ENCODE data around the gene RAB11A.

- TF ChIP-seq CTCF (IDR thresholded peaks at IDR 0.05) (no peak), EZH2 (IDR thresholded peaks at IDR 0.05; ENCODE audit: borderline replicate concordance, insufficient read depth, low read depth, low read length, poor library complexity, severe bottlenecking) (no peak)
Measured at GRCh38 chr15:65824941-65825544, 44.2 kb upstream of the RAB11A start.
